GM19099 (cell line): ENCODE measurements around the gene MMP20.

Experiments
- POLR2A ChIP-seq: IDR thresholded peaks from 3 replicates; pipeline ENCODE4 v1.6.1; 2011; ENCODE audit warnings: low read depth; ENCODE audit not compliant: insufficient read length; ENCODE audit errors: extremely low read depth

MMP20 gene

GRCh38 chr11:102632026-102632425 is 6.9 kb upstream of the MMP20 start:
- TF ChIP-seq POLR2A, result no peak

- TF ChIP-seq POLR2A, result no peak
Measured at GRCh38 chr11:102630598-102631448, 5.7 kb upstream of the MMP20 start.

- no peak for TF ChIP-seq POLR2A
Measured at GRCh38 chr11:102626676-102627075, 1.5 kb upstream of the MMP20 start.

GRCh38 chr11:102623998-102624397 is 1.1 kb downstream of the MMP20 start:
- no peak for TF ChIP-seq POLR2A

GRCh38 chr11:102623128-102623527 is 2.0 kb downstream of the MMP20 start:
- no peak for TF ChIP-seq POLR2A

- no peak for TF ChIP-seq POLR2A
Measured at GRCh38 chr11:102622258-102622657, 2.9 kb downstream of the MMP20 start.

GRCh38 chr11:102620818-102621561 is 4.1 kb downstream of the MMP20 start:
- TF ChIP-seq POLR2A, result no peak

- TF ChIP-seq POLR2A, result no peak
Measured at GRCh38 chr11:102620179-102620578, 5.0 kb downstream of the MMP20 start.

- no peak for TF ChIP-seq POLR2A
Measured at GRCh38 chr11:102617466-102618008, 7.6 kb downstream of the MMP20 start.

GRCh38 chr11:102615894-102616432 is 9.2 kb downstream of the MMP20 start:
- TF ChIP-seq POLR2A, result no peak

- no peak for TF ChIP-seq POLR2A
Measured at GRCh38 chr11:102615077-102615893, 9.8 kb downstream of the MMP20 start.

GRCh38 chr11:102614485-102614884 is 10.6 kb downstream of the MMP20 start:
- TF ChIP-seq POLR2A, result no peak

- TF ChIP-seq POLR2A, result no peak
Measured at GRCh38 chr11:102614031-102614430, 11.1 kb downstream of the MMP20 start.

GRCh38 chr11:102613450-102613849 is 11.7 kb downstream of the MMP20 start:
- TF ChIP-seq POLR2A, result no peak

GRCh38 chr11:102611291-102611690 is 13.8 kb downstream of the MMP20 start:
- no peak for TF ChIP-seq POLR2A
